K562 (cell line): Measurements from ENCODE around the gene UGT2A1.

Source experiments
- HIVEP1 ChIP-seq: fragments of 250-450 bp; sonication (Bioruptor Pico); IDR thresholded peaks from 2 replicates; pipeline ENCODE4 v1.4.0; 2020; ENCODE audit warnings: mild to moderate bottlenecking
- POLR2AphosphoS2 ChIP-seq: IDR thresholded peaks from 2 replicates; pipeline ENCODE4 v1.6.1; 2012; ENCODE audit warnings: low read length, improper control_type of control experiment
- TF ChIP-seq, protein P1 (sequence below), 3 experiments: IDR thresholded peaks in 2 of 3; conservative IDR thresholded peaks in 1 of 3; 2 replicates each; pipeline ENCODE4 v1.5.1; 2011 to 2012; ENCODE audit warnings: low read length in 3 of 3, mild to moderate bottlenecking in 3 of 3, control low read depth in 2 of 3, improper control_type of control experiment in 1 of 3, inconsistent platforms in 1 of 3, low read depth in 1 of 3, mixed read lengths in 1 of 3, moderate library complexity in 1 of 3; ENCODE audit not compliant: insufficient read depth in 2 of 3

- TF ChIP-seq, protein P1, sequence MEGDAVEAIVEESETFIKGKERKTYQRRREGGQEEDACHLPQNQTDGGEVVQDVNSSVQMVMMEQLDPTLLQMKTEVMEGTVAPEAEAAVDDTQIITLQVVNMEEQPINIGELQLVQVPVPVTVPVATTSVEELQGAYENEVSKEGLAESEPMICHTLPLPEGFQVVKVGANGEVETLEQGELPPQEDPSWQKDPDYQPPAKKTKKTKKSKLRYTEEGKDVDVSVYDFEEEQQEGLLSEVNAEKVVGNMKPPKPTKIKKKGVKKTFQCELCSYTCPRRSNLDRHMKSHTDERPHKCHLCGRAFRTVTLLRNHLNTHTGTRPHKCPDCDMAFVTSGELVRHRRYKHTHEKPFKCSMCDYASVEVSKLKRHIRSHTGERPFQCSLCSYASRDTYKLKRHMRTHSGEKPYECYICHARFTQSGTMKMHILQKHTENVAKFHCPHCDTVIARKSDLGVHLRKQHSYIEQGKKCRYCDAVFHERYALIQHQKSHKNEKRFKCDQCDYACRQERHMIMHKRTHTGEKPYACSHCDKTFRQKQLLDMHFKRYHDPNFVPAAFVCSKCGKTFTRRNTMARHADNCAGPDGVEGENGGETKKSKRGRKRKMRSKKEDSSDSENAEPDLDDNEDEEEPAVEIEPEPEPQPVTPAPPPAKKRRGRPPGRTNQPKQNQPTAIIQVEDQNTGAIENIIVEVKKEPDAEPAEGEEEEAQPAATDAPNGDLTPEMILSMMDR (IDR thresholded peaks at IDR 0.05 in 2 of 3, conservative IDR thresholded peaks at IDR 0.05 in 1 of 3; ENCODE audit: insufficient read depth in 2 of 3, low read depth in 1 of 3, low read length in 3 of 3): no peak
- TF ChIP-seq HIVEP1 (CRISPR knock-in tag) (no peak), POLR2AphosphoS2 (no peak)
Measured at GRCh38 chr4:69601065-69601464, 52.0 kb downstream of the UGT2A1 start.
